WTC11 (cell line): ENCODE data around the gene FAM171A1. TPM values are rescaled to one million over a fixed set of nuclear protein-coding genes. Genes with fewer than 3 reads are reported as not detected.
A peak's percentile ranks its signal among the peaks of the same experiment; 100 is the strongest.

Source experiments
- ATAC-seq: fragments of 200-7000 bp; cut with Tn5 transposase; 2 replicates; pipeline ENCODE4 v1.10.0; 2021; ENCODE audit warnings: mild to moderate bottlenecking, moderate library complexity
- CTCF ChIA-PET: fragments of 300-600 bp; sonication (Branson Sonifier 250); formaldehyde crosslinking; loops from one replicate; lab custom pipeline; 2021; ENCODE audit warnings: antibody characterized with exemption; lab: Charles Lee
- POLR2A ChIA-PET: fragments of 350-600 bp; sonication (Branson Sonifier 250); formaldehyde crosslinking; loops from one replicate; lab custom pipeline; 2021; ENCODE audit warnings: antibody characterized with exemption; lab: Charles Lee
- DNase-seq: peaks from one replicate; pipeline ENCODE4 v3.0.0; 2021; ENCODE audit warnings: low spot score
- H3K27ac Mint-ChIP-seq: 2 replicates; pipeline ENCODE4 v1.8.0; 2021; ENCODE audit warnings: mixed read lengths
- H3K27me3 Mint-ChIP-seq: 2 replicates; pipeline ENCODE4 v1.8.0; 2021; ENCODE audit warnings: low read depth, mild to moderate bottlenecking, moderate library complexity, mixed read lengths
- H3K36me3 Mint-ChIP-seq: 2 replicates; pipeline ENCODE4 v1.8.0; 2021; ENCODE audit warnings: mixed read lengths
- H3K4me1 Mint-ChIP-seq: 2 replicates; pipeline ENCODE4 v1.8.0; 2022; ENCODE audit warnings: mixed read lengths
- H3K4me3 Mint-ChIP-seq: 2 replicates; pipeline ENCODE4 v1.8.0; 2021; ENCODE audit warnings: mild to moderate bottlenecking, moderate library complexity, mixed read lengths
- H3K9me3 Mint-ChIP-seq: 2 replicates; pipeline ENCODE4 v1.8.0; 2021; ENCODE audit warnings: mixed read lengths
- ELF4 ChIP-seq: sonication (generic); formaldehyde crosslinking; IDR thresholded peaks from 2 replicates; pipeline ENCODE4 v1.8.1; 2022; ENCODE audit warnings: low read depth, mild to moderate bottlenecking, moderate library complexity, missing genetic modification reagents
- ERG ChIP-seq: fragments of 250-450 bp; sonication (Bioruptor Pico); IDR thresholded peaks from 2 replicates; pipeline ENCODE4 v1.8.0; 2021; ENCODE audit warnings: mild to moderate bottlenecking
- FOXP1 ChIP-seq: sonication (generic); formaldehyde crosslinking; IDR thresholded peaks from 2 replicates; pipeline ENCODE4 v1.8.0; 2022; ENCODE audit warnings: missing genetic modification reagents, mild to moderate bottlenecking, moderate library complexity, borderline replicate concordance
- GABPB1 ChIP-seq: sonication (generic); formaldehyde crosslinking; IDR thresholded peaks from 2 replicates; pipeline ENCODE4 v1.8.1; 2023; ENCODE audit warnings: mild to moderate bottlenecking, missing genetic modification reagents
- GTF2I ChIP-seq: fragments of 250-450 bp; sonication (Bioruptor Pico); conservative IDR thresholded peaks from 2 replicates; pipeline ENCODE4 v1.4.0; 2021; ENCODE audit warnings: mild to moderate bottlenecking
- HMGA2 ChIP-seq: fragments of 250-450 bp; sonication (Bioruptor Pico); IDR thresholded peaks from 2 replicates; pipeline ENCODE4 v1.4.0; 2021; ENCODE audit warnings: mild to moderate bottlenecking, moderate library complexity
- IRF2 ChIP-seq: sonication (generic); formaldehyde crosslinking; IDR thresholded peaks from 2 replicates; pipeline ENCODE4 v1.8.0; 2022; ENCODE audit warnings: low read depth, missing genetic modification reagents, borderline replicate concordance
- NFATC4 ChIP-seq: fragments of 250-450 bp; sonication (Bioruptor Pico); IDR thresholded peaks from 2 replicates; pipeline ENCODE4 v1.9.0; 2021; ENCODE audit warnings: mild to moderate bottlenecking
- NR2C2 ChIP-seq: sonication (generic); formaldehyde crosslinking; IDR thresholded peaks from 2 replicates; pipeline ENCODE4 v1.8.0; 2022; ENCODE audit warnings: mild to moderate bottlenecking, missing genetic modification reagents
- OVOL2 ChIP-seq: fragments of 250-450 bp; sonication (Bioruptor Pico); IDR thresholded peaks from 2 replicates; pipeline ENCODE4 v1.9.0; 2021; ENCODE audit warnings: mild to moderate bottlenecking, borderline replicate concordance
- SMAD3 ChIP-seq: sonication (generic); formaldehyde crosslinking; IDR thresholded peaks from 2 replicates; pipeline ENCODE4 v1.8.0; 2022; ENCODE audit warnings: missing genetic modification reagents, mild to moderate bottlenecking, borderline replicate concordance
- SOX15 ChIP-seq: fragments of 250-450 bp; sonication (Bioruptor Pico); IDR thresholded peaks from 2 replicates; pipeline ENCODE4 v1.9.0; 2021; ENCODE audit warnings: mild to moderate bottlenecking
- TCF7 ChIP-seq: sonication (generic); formaldehyde crosslinking; IDR thresholded peaks from 2 replicates; pipeline ENCODE4 v1.8.0; 2022; ENCODE audit warnings: mild to moderate bottlenecking, low read depth, missing genetic modification reagents, moderate library complexity
- TEAD1 ChIP-seq: sonication (generic); formaldehyde crosslinking; IDR thresholded peaks from 2 replicates; pipeline ENCODE4 v1.8.0; 2022; ENCODE audit warnings: mild to moderate bottlenecking, missing genetic modification reagents
- TEAD4 ChIP-seq: sonication (generic); formaldehyde crosslinking; IDR thresholded peaks from 2 replicates; pipeline ENCODE4 v1.8.0; 2022; ENCODE audit warnings: mild to moderate bottlenecking, missing genetic modification reagents
- ZBTB21 ChIP-seq: sonication (generic); formaldehyde crosslinking; IDR thresholded peaks from 2 replicates; pipeline ENCODE4 v1.8.1; 2023; ENCODE audit warnings: mild to moderate bottlenecking, missing genetic modification reagents, borderline replicate concordance
- ZNF219 ChIP-seq: sonication (generic); formaldehyde crosslinking; IDR thresholded peaks from 2 replicates; pipeline ENCODE4 v1.8.0; 2023; ENCODE audit warnings: missing genetic modification reagents, mild to moderate bottlenecking, borderline replicate concordance
- total RNA-seq: library from RNA; stranded (reverse); gene quantifications from 3 replicates; pipeline ENCODE4 v1.2.3, GENCODE V29; 2021
- TF ChIP-seq, protein P1 (sequence below): sonication (generic); formaldehyde crosslinking; IDR thresholded peaks from 2 replicates; pipeline ENCODE4 v1.8.0; 2022; ENCODE audit warnings: mild to moderate bottlenecking, missing genetic modification reagents
- TF ChIP-seq, protein P2 (sequence below): sonication (generic); formaldehyde crosslinking; IDR thresholded peaks from 2 replicates; pipeline ENCODE4 v1.8.1; 2023; ENCODE audit warnings: mild to moderate bottlenecking, missing genetic modification reagents, borderline replicate concordance
- TF ChIP-seq, protein P3 (sequence below): sonication (generic); formaldehyde crosslinking; IDR thresholded peaks from 2 replicates; pipeline ENCODE4 v1.8.1; 2023; ENCODE audit warnings: mild to moderate bottlenecking, missing genetic modification reagents, moderate library complexity
- TF ChIP-seq, protein P4 (sequence below): sonication (generic); formaldehyde crosslinking; IDR thresholded peaks from 2 replicates; pipeline ENCODE4 v1.8.0; 2022; ENCODE audit warnings: mild to moderate bottlenecking, missing genetic modification reagents

FAM171A1 gene
- total RNA-seq, 1 experiment from 2014 or later: 33.9 TPM

- TF ChIP-seq ZNF219: no peak
- no peak for TF ChIP-seq NR2C2
- TF ChIP-seq, protein P1, sequence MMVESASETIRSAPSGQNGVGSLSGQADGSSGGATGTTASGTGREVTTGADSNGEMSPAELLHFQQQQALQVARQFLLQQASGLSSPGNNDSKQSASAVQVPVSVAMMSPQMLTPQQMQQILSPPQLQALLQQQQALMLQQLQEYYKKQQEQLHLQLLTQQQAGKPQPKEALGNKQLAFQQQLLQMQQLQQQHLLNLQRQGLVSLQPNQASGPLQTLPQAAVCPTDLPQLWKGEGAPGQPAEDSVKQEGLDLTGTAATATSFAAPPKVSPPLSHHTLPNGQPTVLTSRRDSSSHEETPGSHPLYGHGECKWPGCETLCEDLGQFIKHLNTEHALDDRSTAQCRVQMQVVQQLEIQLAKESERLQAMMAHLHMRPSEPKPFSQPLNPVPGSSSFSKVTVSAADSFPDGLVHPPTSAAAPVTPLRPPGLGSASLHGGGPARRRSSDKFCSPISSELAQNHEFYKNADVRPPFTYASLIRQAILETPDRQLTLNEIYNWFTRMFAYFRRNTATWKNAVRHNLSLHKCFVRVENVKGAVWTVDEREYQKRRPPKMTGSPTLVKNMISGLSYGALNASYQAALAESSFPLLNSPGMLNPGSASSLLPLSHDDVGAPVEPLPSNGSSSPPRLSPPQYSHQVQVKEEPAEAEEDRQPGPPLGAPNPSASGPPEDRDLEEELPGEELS: no peak
- TF ChIP-seq, protein P2, sequence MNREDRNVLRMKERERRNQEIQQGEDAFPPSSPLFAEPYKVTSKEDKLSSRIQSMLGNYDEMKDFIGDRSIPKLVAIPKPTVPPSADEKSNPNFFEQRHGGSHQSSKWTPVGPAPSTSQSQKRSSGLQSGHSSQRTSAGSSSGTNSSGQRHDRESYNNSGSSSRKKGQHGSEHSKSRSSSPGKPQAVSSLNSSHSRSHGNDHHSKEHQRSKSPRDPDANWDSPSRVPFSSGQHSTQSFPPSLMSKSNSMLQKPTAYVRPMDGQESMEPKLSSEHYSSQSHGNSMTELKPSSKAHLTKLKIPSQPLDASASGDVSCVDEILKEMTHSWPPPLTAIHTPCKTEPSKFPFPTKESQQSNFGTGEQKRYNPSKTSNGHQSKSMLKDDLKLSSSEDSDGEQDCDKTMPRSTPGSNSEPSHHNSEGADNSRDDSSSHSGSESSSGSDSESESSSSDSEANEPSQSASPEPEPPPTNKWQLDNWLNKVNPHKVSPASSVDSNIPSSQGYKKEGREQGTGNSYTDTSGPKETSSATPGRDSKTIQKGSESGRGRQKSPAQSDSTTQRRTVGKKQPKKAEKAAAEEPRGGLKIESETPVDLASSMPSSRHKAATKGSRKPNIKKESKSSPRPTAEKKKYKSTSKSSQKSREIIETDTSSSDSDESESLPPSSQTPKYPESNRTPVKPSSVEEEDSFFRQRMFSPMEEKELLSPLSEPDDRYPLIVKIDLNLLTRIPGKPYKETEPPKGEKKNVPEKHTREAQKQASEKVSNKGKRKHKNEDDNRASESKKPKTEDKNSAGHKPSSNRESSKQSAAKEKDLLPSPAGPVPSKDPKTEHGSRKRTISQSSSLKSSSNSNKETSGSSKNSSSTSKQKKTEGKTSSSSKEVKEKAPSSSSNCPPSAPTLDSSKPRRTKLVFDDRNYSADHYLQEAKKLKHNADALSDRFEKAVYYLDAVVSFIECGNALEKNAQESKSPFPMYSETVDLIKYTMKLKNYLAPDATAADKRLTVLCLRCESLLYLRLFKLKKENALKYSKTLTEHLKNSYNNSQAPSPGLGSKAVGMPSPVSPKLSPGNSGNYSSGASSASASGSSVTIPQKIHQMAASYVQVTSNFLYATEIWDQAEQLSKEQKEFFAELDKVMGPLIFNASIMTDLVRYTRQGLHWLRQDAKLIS: no peak
- TF ChIP-seq, protein P3, sequence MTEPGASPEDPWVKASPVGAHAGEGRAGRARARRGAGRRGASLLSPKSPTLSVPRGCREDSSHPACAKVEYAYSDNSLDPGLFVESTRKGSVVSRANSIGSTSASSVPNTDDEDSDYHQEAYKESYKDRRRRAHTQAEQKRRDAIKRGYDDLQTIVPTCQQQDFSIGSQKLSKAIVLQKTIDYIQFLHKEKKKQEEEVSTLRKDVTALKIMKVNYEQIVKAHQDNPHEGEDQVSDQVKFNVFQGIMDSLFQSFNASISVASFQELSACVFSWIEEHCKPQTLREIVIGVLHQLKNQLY (CRISPR knock-in tag): no peak
- TF ChIP-seq GTF2I (CRISPR knock-in tag): no peak
- TF ChIP-seq OVOL2: no peak
- no peak for TF ChIP-seq ELF4
- TF ChIP-seq ZBTB21: no peak
These were observed 25.6 kb downstream of the FAM171A1 start (continued) for GRCh38 chr10:15345450-15345849.

DNA sequence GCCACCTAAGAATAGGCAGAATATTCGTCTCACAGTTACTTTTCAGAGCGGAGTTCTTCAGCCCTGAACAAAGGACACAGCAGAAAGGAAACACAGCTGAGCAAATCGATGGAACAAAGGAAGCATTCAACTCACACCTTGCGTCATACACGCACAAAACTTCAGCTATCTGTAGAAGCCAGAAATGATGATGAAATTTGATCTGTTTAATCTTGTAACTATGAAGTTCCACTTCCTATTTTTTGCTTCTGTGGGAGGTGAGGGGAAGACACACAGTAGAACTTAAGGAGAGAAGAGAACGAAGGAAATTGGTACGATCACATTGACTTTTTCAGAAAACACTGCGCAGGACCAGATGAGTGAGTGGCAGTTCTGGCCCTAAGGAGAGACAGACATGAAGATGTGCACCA, 26.2 kb downstream of the FAM171A1 start:
- Mint-ChIP-seq H3K27ac (peak overlapping the region; percentile 8), H3K4me3 (no peak overlapping the region), H3K27me3 (no peaks in the 10 kb centered on the region), H3K4me1 (peaks cover 30% of the 10 kb centered on the region), H3K9me3 (no peaks in the 10 kb centered on the region), H3K36me3 (no peaks in the 10 kb centered on the region)
- no peak for DNase-seq
- no peak for ATAC-seq
- POLR2A ChIA-PET: no interaction called here
- CTCF ChIA-PET: no interaction called here
- peak; percentile 98 for TF ChIP-seq GABPB1 (CRISPR knock-in tag)
- no peak for TF ChIP-seq TEAD1 (CRISPR knock-in tag)
- TF ChIP-seq FOXP1 (CRISPR knock-in tag): no peak
- TF ChIP-seq, all 79 proteins: peak for 1

GRCh38 chr10:15344256-15344875, 26.7 kb downstream of the FAM171A1 start:
- DNase-seq (no peak), ATAC-seq (no peak)
- no peak overlapping the region for H3K27ac Mint-ChIP-seq
- no peaks in the 10 kb centered on the region for H3K36me3 Mint-ChIP-seq
- peaks cover 27% of the 10 kb centered on the region for H3K4me1 Mint-ChIP-seq
- no peaks in the 10 kb centered on the region for H3K9me3 Mint-ChIP-seq
- no peak overlapping the region for H3K4me3 Mint-ChIP-seq
- POLR2A ChIA-PET: no interaction called here
- CTCF ChIA-PET: no interaction called here
- TF ChIP-seq TCF7 (CRISPR knock-in tag): no peak
- no peak for TF ChIP-seq HMGA2
- TF ChIP-seq NFATC4 (CRISPR knock-in tag): no peak
- TF ChIP-seq ERG: no peak
- no peak for TF ChIP-seq IRF2
- no peak for TF ChIP-seq SOX15 (CRISPR knock-in tag)
- TF ChIP-seq OVOL2: no peak
- no peak for TF ChIP-seq TEAD4 (CRISPR knock-in tag)
- TF ChIP-seq TEAD1 (CRISPR knock-in tag): no peak
- no peak for TF ChIP-seq ZBTB21
- no peak for TF ChIP-seq SMAD3 (CRISPR knock-in tag)
- TF ChIP-seq, protein P4, sequence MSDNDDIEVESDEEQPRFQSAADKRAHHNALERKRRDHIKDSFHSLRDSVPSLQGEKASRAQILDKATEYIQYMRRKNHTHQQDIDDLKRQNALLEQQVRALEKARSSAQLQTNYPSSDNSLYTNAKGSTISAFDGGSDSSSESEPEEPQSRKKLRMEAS (CRISPR knock-in tag): no peak
- H3K27me3 Mint-ChIP-seq: no peaks in the 10 kb centered on the region
